ENCODE results near the gene MRPS27.
"Not testable (repeated sequence)": the region's sequence is repeated elsewhere in the genome, so short reads cannot be mapped to it uniquely, and the experiment has no call there.

MRPS27 gene

DNA sequence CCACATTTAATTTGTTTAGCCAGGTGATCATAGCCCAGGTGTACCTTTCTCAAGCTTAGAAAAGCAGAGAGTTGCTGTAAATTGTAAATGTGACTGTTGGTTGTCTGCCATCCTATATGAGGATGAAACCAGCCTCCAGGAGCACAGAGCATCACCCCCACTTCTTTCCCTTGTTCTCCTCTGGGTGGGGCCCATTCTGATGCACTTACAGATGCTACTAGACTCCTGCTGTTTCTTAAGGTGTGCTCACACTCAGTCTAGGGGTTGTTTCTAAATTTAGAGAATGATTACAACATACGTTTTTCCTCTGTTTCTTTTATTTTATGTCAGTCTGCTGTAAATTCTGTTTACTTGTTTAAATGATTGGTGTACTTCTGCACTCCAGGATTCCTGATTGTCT lies 10.7 kb upstream of the MRPS27 start:
- no peak overlapping the region for H3K4me3 ChIP-seq (ENCODE audit: low read length)
- DNase-seq (ENCODE audit: low read depth, low spot score): no peak

DNA sequence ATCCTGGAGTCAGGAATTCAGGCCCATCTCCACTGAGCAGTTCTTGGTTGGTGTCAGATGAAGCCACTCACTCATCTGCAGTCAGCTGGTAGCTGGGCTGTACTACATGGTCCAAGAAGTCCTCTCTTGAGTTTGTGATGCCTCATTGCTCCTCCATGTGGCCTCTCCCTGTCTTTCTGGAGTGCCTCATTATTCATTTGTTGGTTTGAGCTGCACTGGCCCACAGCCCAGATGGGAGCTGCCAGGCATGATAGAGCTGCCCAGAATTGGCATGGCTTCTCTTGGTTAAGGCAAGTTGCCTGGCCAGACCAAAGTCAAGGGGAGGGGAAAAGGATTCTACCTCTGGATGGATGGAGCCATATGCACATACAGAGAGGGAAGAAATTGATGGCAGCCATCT lies 8.1 kb upstream of the MRPS27 start:
- no peak for DNase-seq (ENCODE audit: low read depth, low spot score)
- no peak overlapping the region for H3K4me3 ChIP-seq (ENCODE audit: low read length)

DNA sequence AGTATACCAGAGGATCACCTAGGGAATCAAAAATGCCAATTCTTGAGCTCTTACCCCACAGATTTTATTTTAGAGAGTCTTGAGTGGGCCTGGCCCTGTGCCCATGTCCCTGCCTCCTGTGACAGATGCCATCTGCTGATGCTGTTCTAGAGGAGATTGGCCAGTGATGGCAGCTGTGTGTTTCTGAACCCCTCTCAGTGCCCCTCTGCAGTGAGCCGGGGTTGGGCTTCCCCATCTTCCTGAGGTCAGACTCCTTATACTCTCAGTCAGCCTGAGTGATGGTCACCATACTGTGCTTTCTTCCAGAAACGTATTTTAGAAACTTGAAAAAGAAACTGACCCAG lies 6.2 kb upstream of the MRPS27 start:
- no peak overlapping the region for H3K4me3 ChIP-seq (ENCODE audit: low read length)
- no peak for DNase-seq (ENCODE audit: low read depth, low spot score)

DNA sequence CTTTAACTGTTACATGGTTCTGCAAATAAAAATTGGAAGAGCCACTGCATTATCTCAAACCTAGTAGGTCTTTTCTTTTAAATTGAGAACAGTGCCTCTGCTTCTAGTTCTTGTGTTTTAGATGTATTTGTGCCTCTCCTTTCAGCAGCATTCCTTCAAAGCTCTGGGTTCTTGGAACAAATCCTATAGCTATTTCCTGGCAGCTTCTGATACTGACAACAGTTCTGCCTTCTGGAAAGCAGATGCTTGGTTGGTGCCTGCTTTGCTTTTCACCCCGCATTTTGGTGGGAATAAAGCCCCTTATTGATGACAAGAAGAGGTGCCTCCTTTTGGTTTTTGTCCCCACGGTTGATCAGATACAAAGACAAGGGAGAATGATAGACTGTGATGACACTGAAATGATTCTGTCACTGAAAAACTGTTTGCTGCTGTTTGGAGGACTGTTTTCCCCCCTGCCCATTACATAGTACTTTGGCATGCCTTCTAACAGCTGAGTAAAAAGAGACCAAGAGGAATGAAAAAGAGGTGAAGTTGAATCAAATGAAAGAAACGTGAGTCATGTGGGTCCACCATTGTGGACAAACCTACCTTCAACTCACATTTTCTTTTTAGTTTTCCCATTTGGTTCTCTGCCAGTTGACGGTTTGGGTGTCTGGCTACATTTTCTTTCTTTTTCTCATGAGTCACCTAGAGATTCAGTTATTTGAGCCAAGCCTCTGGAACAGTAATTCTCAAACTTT lies 5.7 kb upstream of the MRPS27 start:
- DNase-seq (ENCODE audit: low read depth, low spot score): no peak

DNA sequence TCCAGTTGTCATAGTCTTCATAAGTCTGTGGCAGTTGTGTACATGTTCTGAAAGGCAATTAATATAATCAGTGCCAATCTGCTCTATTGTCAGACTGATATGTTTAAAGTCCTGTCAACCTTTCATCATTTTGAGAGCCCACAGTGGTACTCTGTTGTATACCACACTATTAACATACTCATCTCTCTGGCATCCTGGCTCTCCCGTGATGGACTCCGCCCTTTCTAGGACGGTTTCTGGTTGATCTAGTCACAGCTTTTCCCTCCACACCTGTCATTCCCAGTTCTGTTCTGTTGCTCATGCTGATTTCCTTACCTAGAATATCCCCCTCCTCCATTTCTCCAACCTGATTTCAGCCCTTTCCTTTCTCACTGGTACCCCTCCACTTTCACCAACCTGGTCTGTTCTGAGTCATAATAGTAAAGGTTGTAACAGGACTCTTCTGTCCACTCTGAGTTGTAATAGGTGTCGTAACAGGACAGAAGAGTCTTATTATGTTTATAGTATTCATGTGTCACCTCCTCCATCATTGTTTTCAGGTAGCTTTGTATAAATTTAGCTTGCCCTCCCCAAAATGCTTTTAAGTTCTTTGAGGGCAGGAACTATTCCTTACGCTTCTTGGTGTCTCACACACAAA lies 4.3 kb upstream of the MRPS27 start:
- DNase-seq (ENCODE audit: low read depth, low spot score): no peak
- H3K4me3 ChIP-seq (ENCODE audit: low read length): no peak overlapping the region

More for the DNA sequence above, 5.7 kb upstream of the MRPS27 start:
- H3K4me3 ChIP-seq (ENCODE audit: low read length): no peak overlapping the region

DNA sequence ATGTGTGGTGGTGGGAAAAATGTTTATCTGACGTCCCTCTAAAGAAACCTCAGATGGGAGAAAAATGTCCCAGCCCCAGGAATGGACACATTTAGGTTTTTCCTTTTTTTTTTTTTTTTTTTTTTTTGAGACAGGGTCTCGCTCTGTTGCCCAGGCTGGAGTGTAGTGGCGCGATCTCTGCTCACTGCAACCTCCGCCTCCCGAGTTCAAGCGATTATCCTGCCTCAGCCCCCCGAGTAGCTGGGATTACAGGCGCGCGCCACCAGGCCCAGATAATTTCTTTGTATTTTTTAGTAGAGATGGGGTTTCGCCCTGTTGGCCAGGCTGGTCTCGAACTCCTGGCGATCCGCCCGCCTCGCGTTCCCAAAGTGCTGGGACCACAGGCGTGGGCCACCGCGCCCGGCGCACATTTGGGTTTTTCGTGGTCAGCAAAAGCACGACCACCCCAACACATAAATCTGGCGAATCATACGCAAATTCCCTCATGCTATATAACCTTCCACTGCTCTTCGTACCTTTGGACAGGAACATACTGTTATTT lies 535 bp downstream of the MRPS27 start:
- DNase-seq (ENCODE audit: low read depth, low spot score): not testable (repeated sequence)
- H3K4me3 ChIP-seq (ENCODE audit: low read length): peak overlapping the region; percentile 99

DNA sequence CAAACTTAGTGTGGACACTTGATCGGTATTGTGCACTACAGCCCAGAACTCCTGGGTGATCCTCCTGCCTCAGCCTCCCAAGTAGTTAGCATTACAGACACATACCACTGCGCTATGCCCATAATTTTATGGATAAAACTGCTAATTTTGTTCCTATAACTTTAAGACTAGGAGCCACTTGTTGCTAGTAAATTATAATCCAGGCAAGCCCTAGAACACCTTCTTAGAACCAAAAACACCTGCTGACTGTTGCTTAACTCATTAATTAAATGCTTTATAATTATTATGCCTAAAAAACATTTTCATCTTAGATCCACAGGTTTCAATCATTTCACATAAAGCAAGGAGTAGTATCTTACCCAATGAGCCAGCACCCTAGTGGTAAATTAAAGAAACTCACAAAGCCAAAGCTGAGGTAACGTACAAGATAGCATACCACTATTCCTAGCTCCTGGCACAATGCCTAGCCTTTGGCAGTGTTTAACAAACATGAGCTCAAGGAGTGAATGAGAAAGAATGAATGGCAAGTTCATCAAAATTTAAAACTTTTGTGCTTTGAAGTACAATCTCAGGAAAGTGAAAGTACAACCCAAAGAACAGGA lies 5.4 kb downstream of the MRPS27 start:
- peak; percentile 40 for DNase-seq (ENCODE audit: low read depth, low spot score)
- H3K4me3 ChIP-seq (ENCODE audit: low read length): no peak overlapping the region

DNA sequence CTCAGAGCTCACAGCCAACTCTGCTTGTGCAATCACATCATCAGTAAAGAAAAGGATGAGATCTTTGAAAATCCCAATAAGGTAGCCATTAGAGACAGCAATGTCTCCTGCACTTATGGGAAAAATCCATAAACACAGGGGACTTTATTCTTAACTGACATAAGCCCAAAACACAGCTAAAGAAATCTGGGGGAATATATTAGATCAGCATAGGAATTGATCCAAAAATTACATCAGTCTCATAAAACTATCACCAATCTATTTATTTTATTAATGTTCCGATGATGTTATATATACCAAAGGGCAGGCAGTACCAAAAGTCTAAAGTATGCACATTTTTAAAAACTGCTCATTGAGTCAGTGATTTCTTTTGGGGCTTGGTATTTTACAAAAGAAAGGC lies 6.9 kb downstream of the MRPS27 start:
- no peak for DNase-seq (ENCODE audit: low read depth, low spot score)
- no peak overlapping the region for H3K4me3 ChIP-seq (ENCODE audit: low read length)

DNA sequence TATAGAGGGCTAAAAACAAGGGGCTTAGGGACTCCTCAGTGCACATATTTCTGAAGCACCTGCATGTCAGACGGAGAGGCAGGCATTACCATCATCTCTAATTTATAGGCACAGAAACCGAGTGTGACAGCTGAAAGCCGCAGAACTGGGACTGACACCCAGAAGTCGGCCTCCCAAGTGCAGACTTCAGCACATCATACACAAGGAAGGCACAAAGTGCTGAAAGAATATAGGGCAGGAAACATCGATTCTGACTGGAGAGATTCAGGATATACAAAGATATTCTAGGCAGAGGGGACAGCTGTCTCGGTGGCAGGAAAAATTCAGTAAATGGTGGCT lies 11.2 kb downstream of the MRPS27 start:
- H3K4me3 ChIP-seq (ENCODE audit: low read length): peak overlapping the region; percentile 6

DNA sequence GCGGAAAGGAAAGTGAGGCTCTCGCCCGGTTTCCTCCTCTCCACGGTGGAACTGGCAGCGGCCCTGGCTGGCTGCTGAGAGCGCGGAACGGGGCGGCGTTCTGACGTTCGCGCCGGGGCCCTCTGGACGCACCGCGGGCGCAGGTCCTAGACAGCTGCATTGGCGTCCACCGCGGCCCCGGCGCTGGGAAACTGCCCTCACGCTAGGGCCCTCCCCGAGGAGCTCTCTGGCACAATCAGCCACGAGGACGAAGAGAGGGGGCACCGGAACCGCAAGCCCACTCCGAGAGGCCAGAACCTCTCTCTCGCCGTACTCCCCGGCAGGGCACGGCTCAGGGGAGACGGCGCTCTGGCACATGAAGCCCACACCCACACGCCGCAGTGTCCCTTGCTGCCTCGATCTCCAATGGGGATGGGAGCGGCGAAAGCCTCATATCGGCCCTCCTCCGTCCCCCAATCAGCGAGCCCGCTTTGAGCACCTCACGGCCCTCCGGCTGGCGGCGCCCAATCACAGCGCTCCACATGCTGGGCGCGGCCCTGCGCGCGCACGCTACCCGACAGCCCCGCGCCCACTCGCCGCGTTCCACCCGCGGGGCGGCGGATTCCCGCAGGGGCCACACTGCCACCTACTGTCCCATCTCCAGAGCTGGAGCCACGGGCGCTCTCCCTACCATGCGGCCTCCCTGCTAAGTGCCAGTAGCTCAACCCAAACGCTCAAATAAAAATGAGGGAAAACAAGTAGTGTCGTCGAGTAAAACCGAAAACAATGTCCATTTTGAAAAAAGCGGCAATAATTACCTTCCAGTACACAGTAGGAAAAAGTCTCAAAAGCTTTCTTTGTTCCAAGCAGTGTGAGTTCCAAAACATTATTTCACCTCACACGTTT lies 11.8 kb downstream of the MRPS27 start:
- peak overlapping the region; percentile 79 for H3K4me3 ChIP-seq (ENCODE audit: low read length)

More for the DNA sequence above, 11.2 kb downstream of the MRPS27 start:
- peak; percentile 9 for DNase-seq (ENCODE audit: low read depth, low spot score)

DNA sequence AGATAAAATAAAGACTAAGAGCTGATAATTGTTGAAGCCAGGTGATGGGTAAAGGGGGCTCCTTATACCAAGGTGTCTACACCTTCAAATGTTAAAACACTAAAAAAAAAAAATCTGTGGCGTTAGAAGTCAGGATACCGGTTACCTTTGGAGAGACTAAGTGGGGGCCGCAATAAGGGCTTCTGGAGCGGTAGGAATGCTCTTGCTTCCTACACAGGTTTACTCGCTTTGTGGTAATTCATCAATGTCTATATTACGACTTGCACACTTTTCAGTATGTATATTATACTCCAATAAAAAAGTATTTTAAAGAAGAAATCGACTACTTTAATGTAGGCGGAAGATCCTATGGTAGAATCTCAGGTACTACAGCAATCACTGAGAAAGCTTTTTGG lies 12.5 kb downstream of the MRPS27 start:
- DNase-seq (ENCODE audit: low read depth, low spot score): no peak

More for the DNA sequence above, 11.8 kb downstream of the MRPS27 start:
- DNase-seq (ENCODE audit: low read depth, low spot score): peak; percentile 95

DNA sequence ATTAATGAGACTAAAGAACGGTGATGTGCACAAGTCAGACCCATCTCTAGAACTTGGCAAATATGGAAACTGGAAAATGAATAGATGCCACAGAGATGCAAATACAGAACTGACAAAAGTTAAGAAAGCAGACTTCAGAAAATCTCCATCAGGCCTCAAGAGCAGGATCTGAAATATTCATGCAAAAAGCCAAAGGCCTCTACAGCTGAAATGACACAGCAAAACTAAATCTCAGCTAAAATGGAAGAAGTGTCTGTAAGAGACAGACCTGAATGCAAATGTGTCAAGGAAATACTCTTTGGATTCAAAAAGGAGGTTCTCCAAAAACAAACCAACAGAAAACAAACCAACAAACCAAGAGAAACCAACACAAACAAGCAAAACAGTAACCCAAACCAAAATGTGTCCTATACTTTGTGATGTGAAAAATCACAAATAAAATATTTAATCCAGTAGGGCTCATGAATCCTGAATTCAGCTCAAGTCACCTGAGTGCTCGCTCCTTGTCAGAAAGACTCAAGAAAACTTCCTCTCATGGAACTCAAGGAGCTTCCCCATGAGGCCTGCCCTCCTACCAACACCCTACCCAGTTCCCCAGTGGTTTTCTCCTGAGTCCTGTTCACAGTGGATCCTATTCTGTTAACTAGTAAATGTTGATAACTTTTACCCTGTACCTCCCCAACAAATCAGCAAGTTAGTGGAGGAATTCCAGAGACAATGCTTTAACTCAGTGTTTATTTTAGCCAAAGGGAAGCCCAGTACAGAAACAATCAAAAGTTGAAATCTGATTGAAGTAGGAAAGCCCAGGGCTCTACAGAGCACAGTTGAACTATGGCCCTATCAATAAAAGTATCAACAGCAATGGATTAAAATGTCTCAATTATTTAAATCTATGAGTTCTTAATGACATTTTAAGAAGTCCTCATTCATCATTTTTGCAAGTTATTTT lies 14.6 kb downstream of the MRPS27 start:
- no peak for DNase-seq (ENCODE audit: low read depth, low spot score)
- no peak overlapping the region for H3K4me3 ChIP-seq (ENCODE audit: low read length)

More for the DNA sequence above, 12.5 kb downstream of the MRPS27 start:
- H3K4me3 ChIP-seq (ENCODE audit: low read length): peak overlapping the region; percentile 79

DNA sequence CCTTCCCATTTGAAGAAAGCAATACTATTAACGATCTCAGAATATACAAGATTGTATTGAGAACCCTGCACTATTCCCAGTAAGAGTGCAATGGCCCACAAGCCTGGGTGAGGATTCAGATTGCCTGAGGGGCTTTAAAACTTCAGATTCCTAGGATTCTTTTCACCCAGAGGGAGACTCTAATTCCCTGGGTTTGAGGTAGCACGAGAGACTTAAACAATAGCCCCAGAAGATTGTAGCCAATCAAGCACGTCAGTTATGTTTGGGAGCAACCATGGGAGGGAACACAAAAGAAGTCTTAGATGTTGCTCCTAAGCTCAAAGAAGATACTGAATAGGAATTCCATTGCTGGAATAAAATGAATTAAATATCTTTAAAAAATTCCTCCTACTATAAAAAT lies 17.9 kb downstream of the MRPS27 start:
- DNase-seq (ENCODE audit: low read depth, low spot score): no peak
- H3K4me3 ChIP-seq (ENCODE audit: low read length): no peak overlapping the region

DNA sequence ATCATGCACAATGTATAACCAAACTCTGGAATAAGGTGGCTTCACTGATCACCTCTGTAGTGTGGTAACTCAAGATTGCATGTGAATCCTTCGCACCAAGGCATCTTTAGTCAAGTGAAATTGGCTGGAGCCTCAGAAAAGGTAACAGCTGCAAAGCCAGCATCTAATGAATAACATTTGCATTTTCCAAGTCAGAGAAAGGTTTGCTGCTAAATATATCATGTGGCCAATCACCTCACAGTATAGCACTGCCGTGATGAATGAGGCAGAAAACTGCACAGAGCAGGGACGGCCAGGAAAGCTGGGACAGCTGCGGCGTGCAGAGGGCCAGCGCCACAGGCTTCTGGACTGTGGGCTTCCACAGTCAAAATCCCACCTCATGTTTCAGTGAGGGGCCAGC lies 18.5 kb downstream of the MRPS27 start:
- DNase-seq (ENCODE audit: low read depth, low spot score): no peak
- H3K4me3 ChIP-seq (ENCODE audit: low read length): no peak overlapping the region

DNA sequence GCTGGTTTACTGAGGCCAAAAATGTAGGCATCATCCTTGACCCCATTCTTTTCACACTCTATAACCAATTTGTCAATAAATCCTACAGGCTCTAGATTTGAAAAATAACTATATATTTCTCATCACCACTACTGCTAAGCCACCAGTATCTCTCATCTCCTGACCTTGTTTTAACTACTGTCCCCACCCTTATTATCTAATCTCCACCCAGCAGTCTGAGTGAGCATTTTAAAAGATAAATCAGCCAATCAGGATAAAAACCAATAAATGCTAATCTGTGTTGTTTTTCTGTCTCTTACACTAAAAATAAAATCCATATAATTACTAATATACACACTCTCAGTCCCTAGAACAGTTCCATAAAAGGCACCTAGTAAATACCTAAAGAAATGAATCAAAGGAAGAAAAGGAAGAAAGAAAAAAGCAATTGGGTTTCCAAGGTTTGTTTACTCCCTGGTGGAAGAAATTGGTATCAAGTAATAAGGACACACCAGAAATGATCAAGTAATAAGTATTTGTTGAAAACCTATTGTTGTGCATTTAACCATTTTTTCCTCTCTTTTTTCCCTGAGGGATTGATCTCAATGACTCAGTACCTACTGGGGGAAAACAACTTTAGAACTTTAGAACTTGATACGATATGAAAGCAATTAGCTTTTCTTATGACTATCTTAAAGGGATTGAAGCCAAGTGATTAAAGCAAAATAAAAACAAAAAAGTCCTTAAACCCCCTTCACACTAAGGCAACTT lies 19.3 kb downstream of the MRPS27 start:
- no peak for DNase-seq (ENCODE audit: low read depth, low spot score)
- H3K4me3 ChIP-seq (ENCODE audit: low read length): no peak overlapping the region

DNA sequence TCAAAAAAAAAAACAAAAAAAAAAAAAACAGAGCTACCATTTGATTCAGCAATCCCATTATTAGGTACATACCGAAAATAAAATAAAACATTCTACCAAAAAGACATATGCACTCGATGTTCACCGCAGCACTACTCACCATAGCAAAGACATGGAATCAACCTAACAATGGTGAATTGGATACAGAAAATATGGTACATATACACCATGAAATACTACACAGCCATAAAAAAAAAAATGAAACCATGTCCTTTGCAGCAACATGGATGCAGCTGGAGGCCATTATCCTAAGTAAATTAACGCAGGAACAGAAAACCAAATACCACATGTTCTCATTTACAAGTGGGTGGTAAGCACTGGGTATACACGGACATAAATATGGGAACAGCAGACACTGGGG lies 21.3 kb downstream of the MRPS27 start:
- no peak overlapping the region for H3K4me3 ChIP-seq (ENCODE audit: low read length)
- DNase-seq (ENCODE audit: low read depth, low spot score): no peak

DNA sequence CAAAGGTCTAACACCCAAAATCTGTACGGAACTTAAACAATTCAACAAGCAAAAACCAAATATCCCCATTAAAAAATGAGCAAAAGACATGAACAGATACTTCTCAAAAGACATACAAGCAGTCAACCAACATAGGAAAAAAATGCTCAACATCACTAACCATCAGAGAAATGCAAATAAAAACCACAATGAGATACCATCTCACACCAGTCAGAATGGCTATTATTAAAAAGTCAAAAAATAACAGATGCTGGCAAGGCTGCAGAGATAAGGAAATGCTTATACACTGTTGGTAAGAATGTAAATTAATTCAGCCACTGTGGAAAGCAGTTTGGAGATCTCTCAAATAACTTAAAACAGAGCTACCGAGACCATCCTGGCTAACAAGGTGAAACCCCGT lies 21.9 kb downstream of the MRPS27 start:
- DNase-seq (ENCODE audit: low read depth, low spot score): not testable (repeated sequence)

DNA sequence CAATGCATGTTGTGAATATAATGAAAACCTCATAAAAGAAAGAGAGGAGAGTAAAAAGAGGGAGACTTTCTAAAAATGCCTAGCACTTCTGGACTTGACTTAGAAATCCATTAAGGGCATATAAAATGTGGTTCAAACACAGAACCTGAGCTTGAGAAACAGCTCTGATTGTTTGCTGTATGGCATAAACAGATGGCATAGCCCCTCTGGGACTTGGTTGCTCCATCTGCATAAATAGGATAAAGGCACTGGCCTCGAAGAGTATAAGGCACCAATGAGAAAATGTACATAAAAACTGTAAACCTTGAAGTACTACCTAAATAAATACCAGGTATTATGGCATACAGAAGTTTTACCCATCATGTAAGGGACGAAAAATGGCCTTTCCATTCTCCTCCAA lies 23.8 kb downstream of the MRPS27 start:
- H3K4me3 ChIP-seq (ENCODE audit: low read length): no peak overlapping the region
- no peak for DNase-seq (ENCODE audit: low read depth, low spot score)

More for the DNA sequence above, 21.9 kb downstream of the MRPS27 start:
- H3K4me3 ChIP-seq (ENCODE audit: low read length): not testable (repeated sequence)

Measured in Jurkat, Clone E6-1 (cell line).